BJ (cell line): ENCODE measurements around the gene ORC6. TPM values are rescaled to one million over a fixed set of nuclear protein-coding genes. Genes with fewer than 3 reads are reported as not detected.

Source experiments
- CTCF ChIA-PET: fragments of 350-600 bp; formaldehyde crosslinking; extraction: SDS; loops from one replicate; lab custom pipeline; 2021; ENCODE audit warnings: antibody characterized with exemption, inconsistent platforms; lab: Yijun Ruan, JAX
- POLR2A ChIA-PET: fragments of 300-600 bp; sonication (Branson Sonifier 250); formaldehyde crosslinking; extraction: SDS; loops from one replicate; lab custom pipeline; 2021; ENCODE audit warnings: antibody characterized with exemption; lab: Charles Lee
- DNase-seq: peaks from one replicate; pipeline ENCODE4 v3.0.0-alpha.2; 2011; ENCODE audit warnings: low read depth
- H3K27me3 ChIP-seq: 2 replicates; pipeline ENCODE4 v1.6.0; 2011; ENCODE audit warnings: low read length; ENCODE audit not compliant: control insufficient read depth, insufficient read depth
- H3K36me3 ChIP-seq: 2 replicates; pipeline ENCODE4 v1.5.1; 2011; ENCODE audit warnings: low read length; ENCODE audit not compliant: control insufficient read depth, insufficient read depth
- H3K4me3 ChIP-seq: 2 replicates; pipeline ENCODE4 v1.5.1; 2011; ENCODE audit warnings: low read depth, mild to moderate bottlenecking, control low read depth, low read length
- polyA plus RNA-seq: library from polyadenylated mRNA; depleted of rRNA; stranded (reverse); fragments of >200 nt; gene quantifications from 2 replicates; pipeline ENCODE4 v1.2.3, GENCODE V29; 2011
- TF ChIP-seq, protein P1 (sequence below): IDR thresholded peaks from 2 replicates; pipeline ENCODE4 v1.5.1; 2011; ENCODE audit warnings: low read depth, mild to moderate bottlenecking, control low read depth, inconsistent platforms, low read length, moderate library complexity; ENCODE audit not compliant: insufficient read depth

ORC6 gene
- polyA plus RNA-seq, 1 experiment, result 8.0 TPM

- TF ChIP-seq, protein P1, sequence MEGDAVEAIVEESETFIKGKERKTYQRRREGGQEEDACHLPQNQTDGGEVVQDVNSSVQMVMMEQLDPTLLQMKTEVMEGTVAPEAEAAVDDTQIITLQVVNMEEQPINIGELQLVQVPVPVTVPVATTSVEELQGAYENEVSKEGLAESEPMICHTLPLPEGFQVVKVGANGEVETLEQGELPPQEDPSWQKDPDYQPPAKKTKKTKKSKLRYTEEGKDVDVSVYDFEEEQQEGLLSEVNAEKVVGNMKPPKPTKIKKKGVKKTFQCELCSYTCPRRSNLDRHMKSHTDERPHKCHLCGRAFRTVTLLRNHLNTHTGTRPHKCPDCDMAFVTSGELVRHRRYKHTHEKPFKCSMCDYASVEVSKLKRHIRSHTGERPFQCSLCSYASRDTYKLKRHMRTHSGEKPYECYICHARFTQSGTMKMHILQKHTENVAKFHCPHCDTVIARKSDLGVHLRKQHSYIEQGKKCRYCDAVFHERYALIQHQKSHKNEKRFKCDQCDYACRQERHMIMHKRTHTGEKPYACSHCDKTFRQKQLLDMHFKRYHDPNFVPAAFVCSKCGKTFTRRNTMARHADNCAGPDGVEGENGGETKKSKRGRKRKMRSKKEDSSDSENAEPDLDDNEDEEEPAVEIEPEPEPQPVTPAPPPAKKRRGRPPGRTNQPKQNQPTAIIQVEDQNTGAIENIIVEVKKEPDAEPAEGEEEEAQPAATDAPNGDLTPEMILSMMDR, result no peak
- H3K36me3 ChIP-seq, result no peaks in the 10 kb centered on the region
- ChIA-PET CTCF (no interaction called here), POLR2A (interaction anchor here (0.7 kb wide), 1 partner anchor 14 kb away, joined by 3 read pairs; no protein-coding TSS in a partner anchor)
- H3K27me3 ChIP-seq, result no peaks in the 10 kb centered on the region
- no peak for DNase-seq
- no peak overlapping the region for H3K4me3 ChIP-seq
These were observed 30.1 kb downstream of the ORC6 start for GRCh38 chr16:46719528-46719927.

GRCh38 chr16:46720619-46721018, 31.2 kb downstream of the ORC6 start:
- ChIA-PET CTCF (interaction anchor here (1.2 kb wide), 1 partner anchor 9 kb away, joined by 3 read pairs; no protein-coding TSS in a partner anchor), POLR2A (no interaction called here)
- no peak for DNase-seq
- TF ChIP-seq, protein P1, result no peak
- Histone ChIP-seq H3K36me3 (no peaks in the 10 kb centered on the region), H3K27me3 (no peaks in the 10 kb centered on the region), H3K4me3 (no peak overlapping the region)

DNA sequence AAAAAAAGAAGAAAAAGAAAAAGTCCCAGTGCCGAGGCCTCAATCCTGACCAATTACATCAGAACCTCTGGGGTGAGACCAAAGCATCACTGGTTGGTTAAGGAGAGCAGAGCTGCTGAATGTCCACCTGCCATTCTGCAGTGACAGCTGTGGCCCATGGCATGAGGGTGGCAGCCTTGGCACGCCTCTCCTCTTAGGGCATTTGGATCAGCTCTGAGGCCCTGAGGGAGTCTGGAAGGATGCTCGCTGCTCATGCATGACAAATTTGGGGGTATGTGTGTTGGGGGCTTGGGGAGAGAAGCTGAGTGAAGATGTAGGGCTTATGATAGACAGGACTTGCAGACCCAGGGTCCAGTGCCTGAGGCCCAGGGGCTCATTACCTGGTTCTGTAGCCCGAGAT, 32.4 kb downstream of the ORC6 start:
- DNase-seq, result no peak
- Histone ChIP-seq H3K36me3 (no peaks in the 10 kb centered on the region), H3K4me3 (no peak overlapping the region), H3K27me3 (no peaks in the 10 kb centered on the region)
- ChIA-PET POLR2A (interaction anchor here (0.6 kb wide), 1 partner anchor 37 kb away, joined by 3 read pairs; no protein-coding TSS in a partner anchor), CTCF (interaction anchor here (0.8 to 1.0 kb wide), 2 partner anchors 14 to 20 kb away, joined by 3 to 5 read pairs; no protein-coding TSS in a partner anchor)
- TF ChIP-seq, protein P1, result no peak

DNA sequence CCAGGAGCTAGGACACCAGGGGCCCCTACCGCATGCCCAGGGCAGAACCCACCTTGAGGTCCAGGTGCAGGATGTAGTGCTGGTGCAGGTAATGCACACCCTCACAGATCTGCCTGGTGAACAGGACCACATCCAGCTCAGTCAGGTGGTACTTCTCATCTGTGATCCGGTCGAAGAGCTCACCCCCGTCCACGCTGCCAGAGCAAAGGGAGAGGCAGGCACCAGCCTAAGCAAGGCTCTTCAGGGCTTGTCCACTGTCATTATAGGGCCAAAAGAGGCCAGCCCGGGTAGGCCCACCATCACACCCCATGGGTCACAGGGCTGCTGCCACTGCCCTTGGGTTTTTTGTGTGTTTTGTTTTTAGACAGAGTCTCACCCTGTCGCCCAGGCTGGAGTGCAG, 37.7 kb downstream of the ORC6 start:
- Histone ChIP-seq H3K4me3 (no peak overlapping the region), H3K27me3 (no peaks in the 10 kb centered on the region), H3K36me3 (no peaks in the 10 kb centered on the region)
- ChIA-PET POLR2A (no interaction called here), CTCF (no interaction called here)
- TF ChIP-seq, protein P1, result no peak
- DNase-seq, result no peak

GRCh38 chr16:46727630-46728029, 38.2 kb downstream of the ORC6 start:
- TF ChIP-seq, protein P1, result no peak
- Histone ChIP-seq H3K4me3 (no peak overlapping the region), H3K36me3 (no peaks in the 10 kb centered on the region), H3K27me3 (no peaks in the 10 kb centered on the region)
- POLR2A ChIA-PET, result no interaction called here
- no peak for DNase-seq
- CTCF ChIA-PET, result no interaction called here
